Subcutaneous abdominal adipose tissue (tissue), 5 donors: Measurements from ENCODE around the gene UNC45A.
A peak's percentile ranks its signal among the peaks of the same experiment; 100 is the strongest.

Experiments used
- H3K27ac ChIP-seq: one replicate; pipeline ENCODE4 v1.7.0; 2013; ENCODE audit warnings: low read depth, mild to moderate bottlenecking, inconsistent platforms, low read length, moderate library complexity
- H3K27me3 ChIP-seq, 5 donors: one replicate each; pipeline ENCODE4 v1.7.0; 2013; ENCODE audit warnings: low read length in 5 of 5, inconsistent platforms in 1 of 5; ENCODE audit not compliant: control insufficient read depth in 5 of 5, insufficient read depth in 4 of 5
- H3K36me3 ChIP-seq, 5 donors: one replicate each; pipeline ENCODE4 v1.7.0; 2013; ENCODE audit warnings: low read length in 5 of 5; ENCODE audit not compliant: control insufficient read depth in 5 of 5, insufficient read depth in 5 of 5
- H3K4me1 ChIP-seq, 5 donors: one replicate each; pipeline ENCODE4 v1.7.0; 2013; ENCODE audit warnings: low read length in 5 of 5, mild to moderate bottlenecking in 3 of 5, moderate library complexity in 1 of 5; ENCODE audit not compliant: control insufficient read depth in 5 of 5, insufficient read depth in 5 of 5
- H3K4me3 ChIP-seq, 5 donors: one replicate each; pipeline ENCODE4 v1.7.0; 2013; ENCODE audit warnings: low read length in 5 of 5, low read depth in 1 of 5
- H3K9ac ChIP-seq, 5 donors: one replicate each; pipeline ENCODE4 v1.7.0; 2013; ENCODE audit warnings: low read length in 5 of 5, mild to moderate bottlenecking in 4 of 5, moderate library complexity in 3 of 5
- H3K9me3 ChIP-seq, 5 donors: one replicate each; pipeline ENCODE4 v1.7.0; 2013; ENCODE audit warnings: low read length in 5 of 5; ENCODE audit not compliant: control insufficient read depth in 5 of 5
- donor health status: healthy.
- donor health status: healthy.
- donor health status: healthy.
- donor health status: healthy.
- donor health status: healthy.

UNC45A gene

DNA sequence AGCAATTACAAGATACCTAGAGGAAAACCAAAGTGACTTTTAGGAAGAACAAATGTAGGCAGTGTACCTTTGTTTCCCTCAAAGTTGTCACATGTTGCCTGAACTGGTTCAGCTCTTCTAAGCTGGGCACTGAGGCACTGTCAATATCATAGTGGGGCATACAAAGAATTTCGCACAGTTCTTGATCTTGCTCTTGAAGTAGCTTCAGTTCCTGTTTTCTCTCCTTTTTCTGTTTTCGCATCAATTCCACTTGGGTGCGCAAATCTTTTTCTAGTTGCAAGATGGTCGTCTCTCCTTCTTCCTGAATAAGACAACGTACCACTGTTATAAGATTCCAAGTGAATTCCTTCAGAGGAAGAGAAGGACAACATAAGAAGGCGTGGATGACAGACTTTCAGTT is 46.6 kb downstream of the UNC45A start:
- Histone ChIP-seq H3K9me3 (no peaks in the 10 kb centered on the region), H3K27ac (no peak overlapping the region), H3K36me3 (peaks cover 0 to 13% (median 0%) of the 10 kb centered on the region in 5 donors)

DNA sequence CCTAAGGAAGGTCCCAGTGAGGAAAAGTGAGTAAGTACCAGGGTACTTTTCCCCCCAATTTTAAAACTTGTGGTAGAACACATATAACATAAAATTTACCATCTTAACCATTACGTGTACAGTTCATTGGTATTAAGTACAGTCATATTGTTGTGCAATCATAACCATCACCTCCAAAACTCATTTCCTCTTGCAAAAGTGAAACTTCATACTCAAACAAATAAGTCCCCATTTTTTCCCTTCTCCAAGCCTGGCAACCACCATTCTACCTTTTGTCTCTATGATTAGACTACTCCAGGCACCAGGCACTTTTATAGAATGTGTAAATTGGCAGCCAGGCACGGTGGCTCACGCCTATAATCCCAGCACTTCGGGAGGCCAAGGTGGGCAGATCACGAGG is 47.0 kb downstream of the UNC45A start:
- Histone ChIP-seq H3K4me1 (no peaks in the 10 kb centered on the region), H3K27ac (no peak overlapping the region), H3K9ac (no peak overlapping the region), H3K9me3 (no peaks in the 10 kb centered on the region), H3K4me3 (no peak overlapping the region), H3K27me3 (no peaks in the 10 kb centered on the region), H3K36me3 (peaks cover 0 to 13% (median 0%) of the 10 kb centered on the region in 5 donors)

More for the DNA sequence above, 46.6 kb downstream of the UNC45A start:
- Histone ChIP-seq H3K9ac (no peak overlapping the region), H3K4me3 (no peak overlapping the region), H3K27me3 (no peaks in the 10 kb centered on the region), H3K4me1 (no peaks in the 10 kb centered on the region)

DNA sequence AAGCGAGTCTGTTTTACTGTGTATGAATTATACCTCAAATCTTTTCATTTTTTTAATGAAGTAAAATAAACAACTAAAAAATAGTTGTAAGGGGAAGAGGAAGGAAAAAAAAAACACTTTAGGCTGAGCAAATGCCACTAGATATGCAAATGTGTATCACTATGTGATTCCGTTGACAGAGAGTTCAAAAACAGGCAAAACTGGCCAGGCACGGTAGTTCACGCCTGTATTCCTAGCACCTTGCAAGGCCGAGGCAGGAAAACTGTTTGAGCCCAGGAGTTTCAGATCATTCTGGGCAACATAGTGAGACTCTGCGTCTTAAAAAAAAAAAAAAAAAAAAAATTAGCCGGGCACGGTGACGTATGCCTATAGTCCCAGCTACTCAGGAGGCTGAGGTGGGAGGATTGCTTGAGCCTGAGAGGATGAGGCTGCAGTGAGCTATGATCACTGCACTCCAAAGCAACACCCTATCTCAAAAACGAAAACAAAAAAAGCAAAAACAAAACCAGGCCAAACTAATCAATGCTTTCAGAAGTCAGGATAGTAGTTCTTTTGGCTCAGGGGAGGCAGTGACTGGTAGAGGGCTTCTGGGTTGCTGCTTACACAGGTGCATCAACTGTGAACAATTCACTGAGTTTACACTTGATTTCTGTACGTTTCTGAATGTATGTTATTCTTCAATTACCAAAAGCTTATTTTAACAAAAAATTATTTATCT is 51.9 kb downstream of the UNC45A start:
- H3K27ac ChIP-seq: no peak overlapping the region
- H3K9me3 ChIP-seq: no peaks in the 10 kb centered on the region

DNA sequence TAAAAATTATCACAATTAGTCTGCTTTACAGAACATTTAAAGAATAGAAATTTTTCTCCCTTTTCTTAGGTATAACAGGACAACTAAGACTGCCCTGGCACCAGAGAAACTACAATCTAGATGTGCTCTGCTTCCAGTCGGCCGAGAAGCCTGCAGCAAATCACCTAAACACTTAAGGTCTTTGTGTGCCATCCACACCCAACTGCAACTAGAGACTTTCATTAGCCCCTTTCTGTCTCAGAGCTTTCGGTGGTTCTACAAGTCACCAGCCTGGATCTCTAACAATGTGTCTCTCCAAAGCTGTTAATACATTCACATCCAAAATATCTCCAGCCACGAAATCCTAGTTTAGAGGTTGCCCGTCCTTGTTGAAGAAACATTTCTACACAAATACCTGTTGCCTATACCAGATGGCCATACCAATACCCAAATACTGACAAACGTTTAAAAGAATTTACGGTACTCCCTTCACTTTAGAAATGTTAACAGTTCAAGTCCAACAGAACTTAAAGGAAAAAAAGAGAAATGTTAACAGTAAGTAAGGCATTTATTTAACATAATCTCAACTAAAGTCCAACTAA is 52.6 kb downstream of the UNC45A start:
- no peaks in the 10 kb centered on the region for H3K4me1 ChIP-seq
- no peaks in the 10 kb centered on the region for H3K36me3 ChIP-seq
- no peaks in the 10 kb centered on the region for H3K27me3 ChIP-seq
- no peak overlapping the region for H3K9ac ChIP-seq
- H3K27ac ChIP-seq: no peak overlapping the region
- no peaks in the 10 kb centered on the region for H3K9me3 ChIP-seq
- H3K4me3 ChIP-seq: no peak overlapping the region

More for the DNA sequence above, 51.9 kb downstream of the UNC45A start:
- Histone ChIP-seq H3K36me3 (no peaks in the 10 kb centered on the region), H3K4me1 (no peaks in the 10 kb centered on the region), H3K27me3 (no peaks in the 10 kb centered on the region), H3K4me3 (no peak overlapping the region), H3K9ac (no peak overlapping the region)

DNA sequence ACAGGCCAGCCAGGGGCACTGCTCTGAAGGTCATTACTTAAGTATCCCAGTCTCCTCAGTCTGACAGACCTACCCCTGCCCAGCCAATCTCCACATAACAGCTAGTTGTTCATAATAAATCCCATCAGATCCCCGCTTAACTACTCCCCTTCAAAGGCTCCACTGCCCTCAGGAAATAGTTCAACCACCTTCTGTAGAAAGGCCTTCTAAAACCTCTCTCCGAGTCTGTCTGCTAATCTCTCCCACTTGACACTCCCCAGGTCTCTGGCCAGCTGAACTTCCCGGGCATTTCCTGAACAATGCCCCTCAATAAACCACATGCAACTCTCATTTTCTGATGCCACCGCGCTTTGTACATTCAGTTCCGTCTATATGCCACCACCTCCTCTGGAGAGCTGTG is 53.2 kb downstream of the UNC45A start:
- H3K4me3 ChIP-seq: no peak overlapping the region
- no peak overlapping the region for H3K9ac ChIP-seq
- no peak overlapping the region for H3K27ac ChIP-seq
- H3K9me3 ChIP-seq: no peaks in the 10 kb centered on the region
- peaks cover 0 to 1% (median 0%) of the 10 kb centered on the region in 5 donors for H3K4me1 ChIP-seq
- H3K36me3 ChIP-seq: no peaks in the 10 kb centered on the region
- H3K27me3 ChIP-seq: no peaks in the 10 kb centered on the region

DNA sequence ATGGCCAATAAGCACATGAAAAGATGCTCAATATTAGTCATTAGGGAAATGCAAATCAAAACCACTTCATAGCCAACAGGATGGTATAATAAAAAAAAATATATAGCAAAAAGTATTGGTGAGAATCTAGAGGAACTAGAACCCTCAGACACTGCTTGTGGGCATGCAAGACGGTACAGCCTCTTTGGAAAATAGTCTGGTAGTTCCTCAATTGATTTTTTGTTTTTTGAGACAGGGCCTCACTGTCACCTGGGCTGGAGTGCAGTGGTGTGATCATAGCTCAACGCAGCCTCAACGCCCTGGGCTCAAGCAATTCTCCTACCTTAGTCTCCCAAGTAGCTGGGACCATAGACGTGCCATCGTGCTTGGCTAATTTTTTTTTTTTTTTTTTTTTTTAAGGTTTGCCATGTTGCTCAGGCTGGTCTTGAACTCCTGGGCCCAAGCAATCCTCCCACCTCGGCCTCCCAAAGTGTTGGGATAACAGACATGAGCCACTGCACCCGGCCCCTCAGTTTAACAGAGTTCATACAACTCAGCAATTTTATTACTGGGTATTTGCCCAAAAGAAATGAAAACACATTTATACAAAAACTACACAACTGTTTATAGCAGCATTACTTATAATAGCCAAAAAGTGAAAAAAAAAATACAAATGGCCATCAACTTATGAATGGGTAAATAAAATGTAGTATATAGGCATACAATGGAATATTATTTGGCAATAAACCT is 54.1 kb downstream of the UNC45A start:
- Histone ChIP-seq H3K4me3 (no peak overlapping the region), H3K27me3 (no peaks in the 10 kb centered on the region), H3K9ac (no peak overlapping the region), H3K9me3 (no peaks in the 10 kb centered on the region), H3K27ac (no peak overlapping the region), H3K36me3 (no peaks in the 10 kb centered on the region), H3K4me1 (peaks cover 0 to 7% (median 6%) of the 10 kb centered on the region in 5 donors)

DNA sequence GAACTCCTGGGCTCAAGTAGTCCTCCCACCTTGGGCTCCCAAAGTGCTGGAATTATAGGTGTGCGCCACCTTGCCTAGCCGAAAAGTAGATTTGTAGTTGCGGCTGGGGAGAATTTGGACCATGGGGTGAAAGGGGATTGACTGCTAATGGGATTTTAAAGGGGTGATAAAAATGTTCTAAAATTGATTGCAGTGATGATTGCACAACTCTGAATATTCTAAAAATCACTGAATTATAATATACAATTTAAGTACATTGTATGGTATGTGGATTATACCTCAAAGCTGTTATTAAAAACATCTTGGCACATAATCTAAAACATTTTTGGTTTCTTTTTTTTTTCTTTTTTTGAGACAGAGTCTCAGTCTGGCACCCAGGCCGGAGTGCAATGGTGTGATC is 55.4 kb downstream of the UNC45A start:
- Histone ChIP-seq H3K9me3 (no peaks in the 10 kb centered on the region), H3K27ac (no peak overlapping the region), H3K4me1 (peaks cover 0 to 15% (median 12%) of the 10 kb centered on the region in 5 donors), H3K36me3 (no peaks in the 10 kb centered on the region), H3K4me3 (no peak overlapping the region), H3K9ac (no peak overlapping the region), H3K27me3 (no peaks in the 10 kb centered on the region)

DNA sequence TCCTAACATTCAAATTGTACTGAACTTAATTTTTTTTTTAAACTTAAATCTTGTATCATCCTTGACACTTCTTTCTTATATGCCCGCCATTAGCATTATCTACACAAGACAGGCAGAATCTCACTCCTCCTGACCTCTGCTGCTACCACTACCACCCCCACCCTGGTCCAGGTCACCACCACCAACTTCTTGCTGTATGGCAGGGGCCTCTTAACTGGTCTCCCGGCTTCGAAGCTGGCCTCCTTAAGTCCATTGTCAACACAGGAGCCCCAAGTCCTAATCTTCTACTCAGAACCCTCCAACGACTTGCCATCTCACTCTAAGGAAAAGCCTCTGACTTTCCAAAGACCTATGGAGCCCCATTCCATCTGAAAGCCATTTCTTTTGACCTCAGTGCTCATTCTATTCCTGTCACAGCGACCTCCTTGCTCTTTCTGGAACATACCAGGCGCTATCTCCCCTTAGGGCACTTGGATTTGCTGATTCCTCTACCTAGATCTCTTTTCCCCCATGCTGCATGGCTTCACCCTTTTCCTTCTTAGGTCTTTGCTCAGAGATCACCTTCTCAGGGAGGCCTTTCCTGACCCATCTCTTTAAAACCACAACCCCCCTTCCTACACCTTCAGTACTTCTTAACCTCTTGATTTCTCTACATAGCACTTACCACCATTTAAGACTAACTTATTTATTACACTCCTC is 56.7 kb downstream of the UNC45A start:
- Histone ChIP-seq H3K36me3 (no peaks in the 10 kb centered on the region), H3K27me3 (no peaks in the 10 kb centered on the region), H3K4me3 (no peak overlapping the region), H3K9ac (no peak overlapping the region), H3K4me1 (peaks cover 0 to 16% (median 12%) of the 10 kb centered on the region in 5 donors), H3K27ac (no peak overlapping the region), H3K9me3 (no peaks in the 10 kb centered on the region)

DNA sequence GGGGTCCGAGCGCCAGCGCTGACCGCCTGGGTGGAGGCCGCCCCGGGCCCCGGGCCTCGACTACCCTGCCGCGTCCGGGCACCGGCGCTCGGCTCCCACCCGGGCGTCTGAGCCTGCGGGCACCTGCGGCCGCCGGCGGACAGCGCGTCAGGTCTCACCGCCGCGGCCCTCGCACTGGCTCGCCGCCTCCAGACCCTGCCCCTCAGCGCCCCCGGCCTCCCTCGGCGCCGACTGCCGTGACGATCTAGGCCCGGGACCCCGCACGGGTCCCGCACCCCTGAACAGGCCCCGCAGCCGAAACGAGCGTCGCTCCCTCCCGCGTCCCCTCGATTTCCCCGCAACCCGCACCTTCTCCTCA is 59.0 kb downstream of the UNC45A start:
- Histone ChIP-seq H3K9ac (peak overlapping the region in 4 of 5 donors; percentile 73 to 92 (median 85)), H3K4me3 (peak overlapping the region; percentile 50 to 96 (median 84)), H3K4me1 (peaks cover 0 to 16% (median 12%) of the 10 kb centered on the region in 5 donors), H3K36me3 (peaks cover 0 to 20% (median 14%) of the 10 kb centered on the region in 5 donors), H3K27ac (peak overlapping the region; percentile 53), H3K27me3 (no peaks in the 10 kb centered on the region), H3K9me3 (no peaks in the 10 kb centered on the region)
